Stimulated activated CD8-positive, alpha-beta memory T cell treated with anti-CD3 and anti-CD28 coated beads, Interleukin-15, amount 100 ng/mL, for 48 hours (primary cell): ENCODE results near the gene ETV6.

Source experiments
- DNase-seq, 2 donors: peaks; one replicate each; pipeline ENCODE4 v3.0.0-alpha.2; 2020; ENCODE audit warnings: low read depth in 2 of 2

The ETV6 gene

GRCh38 chr12:11757531-11757930, 108.1 kb downstream of the ETV6 start:
- no peak for DNase-seq

- DNase-seq, result no peak
Observed at GRCh38 chr12:11758087-11758486, 108.6 kb downstream of the ETV6 start.

GRCh38 chr12:11758510-11759493, 109.3 kb downstream of the ETV6 start:
- DNase-seq, result no peak

GRCh38 chr12:11759494-11759878, 110.0 kb downstream of the ETV6 start:
- DNase-seq, result no peak

- DNase-seq, result no peak
Observed at GRCh38 chr12:11759899-11760298, 110.4 kb downstream of the ETV6 start.

- no peak for DNase-seq
Observed at GRCh38 chr12:11761869-11762567, 112.5 kb downstream of the ETV6 start.

- no peak for DNase-seq
Observed at GRCh38 chr12:11762723-11763326, 113.4 kb downstream of the ETV6 start.

GRCh38 chr12:11763760-11764520, 114.5 kb downstream of the ETV6 start:
- DNase-seq, result no peak

- DNase-seq, result no peak
Observed at GRCh38 chr12:11764837-11765236, 115.4 kb downstream of the ETV6 start.

GRCh38 chr12:11765421-11765816, 115.9 kb downstream of the ETV6 start:
- DNase-seq, result no peak

- peak; percentile 49 to 72 for DNase-seq
Observed at GRCh38 chr12:11765817-11766794, 116.6 kb downstream of the ETV6 start.

GRCh38 chr12:11767029-11767724, 117.7 kb downstream of the ETV6 start:
- DNase-seq, result no peak

GRCh38 chr12:11767798-11768197, 118.3 kb downstream of the ETV6 start:
- no peak for DNase-seq

- DNase-seq, result no peak
Observed at GRCh38 chr12:11768233-11768965, 118.9 kb downstream of the ETV6 start.

GRCh38 chr12:11769723-11770514, 120.4 kb downstream of the ETV6 start:
- no peak for DNase-seq

- no peak for DNase-seq
Observed at GRCh38 chr12:11771356-11771755, 121.9 kb downstream of the ETV6 start.

- DNase-seq, result no peak
Observed at GRCh38 chr12:11771895-11772502, 122.5 kb downstream of the ETV6 start.
